HCT116 (cell line): ENCODE data around the gene ZNF445. TPM values are rescaled to one million over a fixed set of nuclear protein-coding genes. Genes with fewer than 3 reads are reported as not detected.

ENCODE experiments used
- ATAC-seq: fragments of 200-7000 bp; cut with Tn5 transposase; 2 replicates; pipeline ENCODE4 v1.9.1; 2020; ENCODE audit warnings: mild to moderate bottlenecking, moderate library complexity
- BruUV-seq: library from RNA; stranded (reverse); fragments of 400-500 nt; replicated peaks from 2 replicates; lab custom pipeline; 2021; lab: Mats Ljungman, UMichigan
- CTCF ChIA-PET: fragments of 300-600 bp; sonication (Branson Sonifier 250); formaldehyde crosslinking; loops from one replicate; lab custom pipeline; 2021; ENCODE audit warnings: antibody characterized with exemption; lab: Charles Lee
- POLR2A ChIA-PET: fragments of 300-600, 350-600 bp; sonication (Branson Sonifier 250); formaldehyde crosslinking; loops from one replicate; lab custom pipeline; 2021; ENCODE audit warnings: antibody characterized with exemption; lab: Charles Lee
- RAD21 ChIA-PET, 2 experiments: fragments of 300-600 bp; sonication (Branson Sonifier 250); formaldehyde crosslinking; loops; one replicate each; lab custom pipeline; 2023; ENCODE audit warnings: low total read pairs in 2 of 2; ENCODE audit not compliant: uncharacterized antibody in 2 of 2, unreplicated experiment in 2 of 2, low non-redundant PET in 1 of 2; lab: Charles Lee
- DNase-seq: peaks from one replicate; pipeline ENCODE4 v3.0.0-alpha.2; 2010; ENCODE audit warnings: low read depth, low spot score
- H2AFZ ChIP-seq: fragments of 200-600 bp; shearing (Covaris generic), sonication (generic); 2 replicates; pipeline ENCODE4 v1.6.1; 2017; ENCODE audit warnings: low read depth, mixed run types, mixed read lengths, antibody characterized with exemption, low read length; ENCODE audit not compliant: poor library complexity, severe bottlenecking
- H3K27ac ChIP-seq: 2 replicates; pipeline ENCODE4 v1.5.1; 2012; ENCODE audit warnings: low read depth, low read length
- H3K27me3 ChIP-seq: fragments of 200-600 bp; sonication (generic); 2 replicates; pipeline ENCODE4 v1.6.1; 2016; ENCODE audit warnings: mixed run types, low read length, mixed read lengths; ENCODE audit not compliant: insufficient read depth
- H3K36me3 ChIP-seq, 2 experiments: fragments of 200-500 bp in 1 of 2; fragments of 200-600 bp in 1 of 2; sonication (Bioruptor generic) in 1 of 2; sonication (generic) in 1 of 2; 2 replicates each; pipeline versions ENCODE4 v1.5.1 to v1.6.1; 2014 to 2016; ENCODE audit warnings: low read length in 2 of 2, inconsistent platforms in 1 of 2, mixed read lengths in 1 of 2, mixed run types in 1 of 2; ENCODE audit not compliant: insufficient read depth in 2 of 2, control insufficient read depth in 1 of 2
- H3K4me1 ChIP-seq, 2 experiments: fragments of 200-600 bp in 1 of 2; sonication (generic) in 1 of 2; 2 replicates each; pipeline versions ENCODE4 v1.5.1 to v1.6.1; 2012 to 2017; ENCODE audit warnings: low read length in 2 of 2, inconsistent platforms in 1 of 2, mild to moderate bottlenecking in 1 of 2, mixed read lengths in 1 of 2, mixed run types in 1 of 2, moderate library complexity in 1 of 2; ENCODE audit not compliant: insufficient read depth in 2 of 2, control insufficient read depth in 1 of 2
- H3K4me2 ChIP-seq: fragments of 200-600 bp; sonication (generic); 2 replicates; pipeline ENCODE4 v1.6.1; 2017; ENCODE audit warnings: mixed run types, low read length, mixed read lengths
- H3K4me3 ChIP-seq, 2 experiments: fragments of 200-600 bp in 1 of 2; sonication (generic) in 1 of 2; replicated peaks in 1 of 2; 2 replicates each; pipeline ENCODE4 v1.5.1; 2011 to 2016; ENCODE audit warnings: low read length in 2 of 2, control low read depth in 1 of 2, low read depth in 1 of 2, mild to moderate bottlenecking in 1 of 2, mixed read lengths in 1 of 2, mixed run types in 1 of 2
- H3K79me2 ChIP-seq: fragments of 200-600 bp; sonication (generic); 2 replicates; pipeline ENCODE4 v1.6.1; 2017; ENCODE audit warnings: mild to moderate bottlenecking, mixed run types, low read length, moderate library complexity, mixed read lengths; ENCODE audit not compliant: insufficient read depth
- H3K9ac ChIP-seq: fragments of 200-600 bp; sonication (generic); 2 replicates; pipeline ENCODE4 v1.6.1; 2016; ENCODE audit warnings: low read length, mixed read lengths
- H3K9me2 ChIP-seq: fragments of 200-600 bp; sonication (generic), shearing (Covaris generic); 2 replicates; pipeline ENCODE4 v1.6.1; 2017; ENCODE audit warnings: mixed run types, mild to moderate bottlenecking, moderate library complexity; ENCODE audit not compliant: insufficient read depth
- H3K9me3 ChIP-seq, 2 experiments: fragments of 200-500 bp in 1 of 2; fragments of 200-600 bp in 1 of 2; sonication (Bioruptor generic) in 1 of 2; sonication (generic) in 1 of 2; 2 replicates each; pipeline ENCODE4 v1.6.1; 2014 to 2017; ENCODE audit warnings: low read length in 2 of 2, mixed read lengths in 2 of 2, inconsistent platforms in 1 of 2, low read depth in 1 of 2, mild to moderate bottlenecking in 1 of 2, mixed run types in 1 of 2, moderate library complexity in 1 of 2; ENCODE audit not compliant: control insufficient read depth in 1 of 2, insufficient read depth in 1 of 2
- H4K20me1 ChIP-seq: fragments of 200-600 bp; sonication (generic), shearing (Covaris generic); 2 replicates; pipeline ENCODE4 v1.6.1; 2017; ENCODE audit warnings: mixed run types, mild to moderate bottlenecking, moderate library complexity; ENCODE audit not compliant: insufficient read depth
- CBX3 ChIP-seq: IDR thresholded peaks from 2 replicates; pipeline ENCODE4 v1.6.1; 2012; ENCODE audit warnings: low read depth
- CEBPB ChIP-seq: IDR thresholded peaks from 2 replicates; pipeline ENCODE4 v1.6.1; 2012; ENCODE audit warnings: low read depth
- EGR1 ChIP-seq: IDR thresholded peaks from 2 replicates; pipeline ENCODE4 v1.6.1; 2012; ENCODE audit warnings: low read depth
- ELF1 ChIP-seq: IDR thresholded peaks from 2 replicates; pipeline ENCODE4 v1.6.1; 2012; ENCODE audit warnings: low read depth, borderline replicate concordance
- EZH2 ChIP-seq: fragments of 200-600 bp; sonication (generic); IDR thresholded peaks from 2 replicates; pipeline ENCODE4 v1.6.1; 2017; ENCODE audit warnings: antibody characterized with exemption, mixed run types
- JUND ChIP-seq: IDR thresholded peaks from 2 replicates; pipeline ENCODE4 v1.6.1; 2012
- POLR2AphosphoS5 ChIP-seq: IDR thresholded peaks from 2 replicates; pipeline ENCODE4 v1.6.1; 2011; ENCODE audit warnings: mild to moderate bottlenecking, low read depth, low read length, moderate library complexity
- RAD21 ChIP-seq: IDR thresholded peaks from 2 replicates; pipeline ENCODE4 v1.6.1; 2012; ENCODE audit warnings: low read depth, mild to moderate bottlenecking
- SIN3A ChIP-seq: IDR thresholded peaks from 2 replicates; pipeline ENCODE4 v1.6.1; 2012; ENCODE audit warnings: low read depth
- SP1 ChIP-seq: IDR thresholded peaks from 2 replicates; pipeline ENCODE4 v1.6.1; 2012; ENCODE audit warnings: low read depth
- SRF ChIP-seq: IDR thresholded peaks from 2 replicates; pipeline ENCODE4 v1.6.1; 2012; ENCODE audit warnings: low read depth
- TCF7L2 ChIP-seq: IDR thresholded peaks from 2 replicates; pipeline ENCODE4 v1.7.0; 2011; ENCODE audit warnings: borderline replicate concordance, inconsistent platforms; ENCODE audit not compliant: insufficient read depth, insufficient read length; ENCODE audit errors: extremely low read depth
- YY1 ChIP-seq: IDR thresholded peaks from 2 replicates; pipeline ENCODE4 v1.6.1; 2011; ENCODE audit warnings: low read length, low read depth, moderate library complexity, mild to moderate bottlenecking; ENCODE audit not compliant: insufficient replicate concordance; ENCODE audit errors: extremely low read depth
- ZNF274 ChIP-seq: fragments of 200-500 bp; sonication (Bioruptor generic); IDR thresholded peaks from 2 replicates; pipeline ENCODE4 v1.6.1; 2014; ENCODE audit warnings: mild to moderate bottlenecking, low read depth, low read length, inconsistent platforms
- intact Hi-C: fragments of 100-400 bp; cut with micrococcal nuclease; formaldehyde crosslinking; loops from 2 replicates; pipeline ENCODE4 v1.10.0; 2022
- total RNA-seq: library from RNA; stranded (reverse); gene quantifications from one replicate; pipeline ENCODE4 v1.2.1, GENCODE V29; 2021; ENCODE audit not compliant: unreplicated experiment
- TF ChIP-seq, protein P1 (sequence below): IDR thresholded peaks from 2 replicates; pipeline ENCODE4 v1.6.1; 2012

The ZNF445 gene
- total RNA-seq, 1 experiment from 2014 or later, result 19.9 TPM

DNA sequence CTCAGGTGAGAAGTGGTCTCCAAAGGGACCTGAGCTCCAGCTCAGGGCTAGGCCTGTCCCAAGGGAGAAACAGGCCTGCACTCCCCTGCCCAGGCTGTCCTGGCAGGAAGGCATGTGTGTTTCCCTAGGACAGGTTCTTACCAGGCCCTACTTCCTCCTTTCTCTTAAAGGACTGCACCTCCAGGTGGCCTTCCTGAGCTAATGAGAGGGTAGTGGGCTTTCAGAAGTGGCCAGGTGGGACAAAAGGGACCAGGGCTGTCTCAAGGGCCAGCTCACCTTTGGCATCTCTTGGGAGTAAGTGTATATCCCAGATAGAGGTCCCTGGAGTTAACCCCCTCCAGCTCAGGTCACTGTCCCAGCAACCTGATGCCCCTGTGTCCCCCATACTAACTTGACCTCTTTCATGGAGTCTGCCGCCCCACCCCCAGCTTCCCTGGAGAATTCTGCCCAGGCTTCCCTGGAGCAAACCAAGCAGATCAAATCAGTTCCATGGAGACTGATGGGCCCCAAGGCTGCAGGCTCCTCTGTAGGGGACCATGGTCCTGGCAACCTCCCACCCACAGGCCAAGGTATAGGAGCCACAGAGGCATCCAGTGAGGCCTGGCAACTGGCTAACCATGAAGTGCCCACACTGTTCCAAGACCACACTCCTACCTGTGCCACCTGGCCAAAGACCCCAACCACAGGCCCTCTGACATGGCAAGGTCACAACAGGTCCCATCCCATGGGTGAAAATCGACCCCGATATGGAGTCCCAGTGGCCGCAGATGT lies 67.6 kb downstream of the ZNF445 start:
- BruUV-seq, result no TSS peak
- ATAC-seq (no peak), DNase-seq (no peak)
- Histone ChIP-seq H3K27ac (no peak overlapping the region), H3K27me3 (no peaks in the 10 kb centered on the region), H3K36me3 (no peaks in the 10 kb centered on the region; a peak in 1 of 4 replicates), H2AFZ (no peak overlapping the region), H3K4me3 (no peak overlapping the region), H3K79me2 (no peaks in the 10 kb centered on the region), H4K20me1 (no peaks in the 10 kb centered on the region), H3K9me2 (no peaks in the 10 kb centered on the region), H3K4me2 (no peak overlapping the region), H3K9ac (no peak overlapping the region), H3K9me3 (no peaks in the 10 kb centered on the region), H3K4me1 (no peaks in the 10 kb centered on the region)
- no peak for TF ChIP-seq RAD21
- no peak for TF ChIP-seq YY1
- TF ChIP-seq ELF1, result no peak
- no peak for TF ChIP-seq SP1
- no peak for TF ChIP-seq EGR1
- no peak for TF ChIP-seq CBX3
- TF ChIP-seq, protein P1, sequence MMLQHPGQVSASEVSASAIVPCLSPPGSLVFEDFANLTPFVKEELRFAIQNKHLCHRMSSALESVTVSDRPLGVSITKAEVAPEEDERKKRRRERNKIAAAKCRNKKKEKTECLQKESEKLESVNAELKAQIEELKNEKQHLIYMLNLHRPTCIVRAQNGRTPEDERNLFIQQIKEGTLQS, result no peak
- no peak for TF ChIP-seq TCF7L2
- TF ChIP-seq SIN3A, result no peak
- TF ChIP-seq CEBPB, result no peak
- TF ChIP-seq SRF, result no peak
- TF ChIP-seq JUND, result no peak
- no peak for TF ChIP-seq POLR2AphosphoS5
- TF ChIP-seq ZNF274, result no peak
- TF ChIP-seq EZH2, result no peak
- RAD21 ChIA-PET, result no interaction called here
- intact Hi-C loops, result no loop called here
- POLR2A ChIA-PET, result no interaction called here
- CTCF ChIA-PET, result no interaction called here
